Hepatocyte (in vitro differentiated cells): Measurements from ENCODE around the gene MKRN2OS. TPM values are rescaled to one million over a fixed set of nuclear protein-coding genes. Genes with fewer than 3 reads are reported as not detected.

Source experiments
- DNase-seq: peaks from one replicate; pipeline ENCODE4 v3.0.0-alpha.2; 2016; ENCODE audit warnings: low spot score
- H2AFZ ChIP-seq: fragments of 200-600 bp; sonication (generic); 2 replicates; pipeline ENCODE4 v1.6.0; 2016; ENCODE audit warnings: antibody characterized with exemption, mild to moderate bottlenecking
- H3K27ac ChIP-seq: fragments of 200-600 bp; sonication (generic); 2 replicates; pipeline ENCODE4 v1.5.1; 2016; ENCODE audit warnings: mild to moderate bottlenecking
- H3K27me3 ChIP-seq: fragments of 200-600 bp; sonication (generic); 2 replicates; pipeline ENCODE4 v1.6.1; 2016
- H3K36me3 ChIP-seq: fragments of 200-600 bp; sonication (generic); replicated peaks from 2 replicates; pipeline ENCODE4 v1.5.1; 2016; ENCODE audit warnings: low read depth; ENCODE audit not compliant: insufficient read depth
- H3K4me1 ChIP-seq: fragments of 200-600 bp; sonication (generic); 2 replicates; pipeline ENCODE4 v1.5.1; 2016; ENCODE audit warnings: mild to moderate bottlenecking, moderate library complexity; ENCODE audit not compliant: insufficient read depth
- H3K4me2 ChIP-seq: fragments of 200-600 bp; sonication (generic); 2 replicates; pipeline ENCODE4 v1.6.0; 2016
- H3K4me3 ChIP-seq: fragments of 200-600 bp; sonication (generic); 2 replicates; pipeline ENCODE4 v1.5.1; 2016; ENCODE audit warnings: mild to moderate bottlenecking
- H3K79me2 ChIP-seq: fragments of 200-600 bp; sonication (generic); 2 replicates; pipeline ENCODE4 v1.6.0; 2017; ENCODE audit warnings: mild to moderate bottlenecking
- H3K9me2 ChIP-seq: fragments of 200-600 bp; sonication (generic); replicated peaks from 2 replicates; pipeline ENCODE4 v1.6.0; 2017; ENCODE audit warnings: mild to moderate bottlenecking; ENCODE audit not compliant: insufficient read depth
- H3K9me3 ChIP-seq: fragments of 200-600 bp; sonication (generic); 2 replicates; pipeline ENCODE4 v1.5.1; 2016; ENCODE audit warnings: low read depth, mild to moderate bottlenecking
- H4K20me1 ChIP-seq: fragments of 200-600 bp; sonication (generic); 2 replicates; pipeline ENCODE4 v1.6.0; 2016; ENCODE audit warnings: mild to moderate bottlenecking; ENCODE audit not compliant: insufficient read depth, poor library complexity, severe bottlenecking
- CTCF ChIP-seq: fragments of 200-600 bp; sonication (generic); IDR thresholded peaks from 2 replicates; pipeline ENCODE4 v1.5.1; 2016; ENCODE audit warnings: antibody characterized with exemption, mild to moderate bottlenecking; ENCODE audit not compliant: poor library complexity
- EZH2 ChIP-seq: fragments of 200-600 bp; sonication (generic); IDR thresholded peaks from 2 replicates; pipeline ENCODE4 v1.6.1; 2016; ENCODE audit warnings: antibody characterized with exemption, mild to moderate bottlenecking, borderline replicate concordance
- EZH2phosphoT487 ChIP-seq: fragments of 200-600 bp; sonication (generic); IDR thresholded peaks from one replicate; pipeline ENCODE4 v1.6.1; 2018; ENCODE audit warnings: antibody characterized with exemption, mild to moderate bottlenecking, low read depth, moderate library complexity; ENCODE audit not compliant: unreplicated experiment, severe bottlenecking
- WGBS: methylation state at CpG from one replicate; pipeline ENCODE4 v1.1.6; 2016; ENCODE audit warnings: low lambda C conversion rate; ENCODE audit errors: missing lambda C conversion rate; 5-methylcytosine and 5-hydroxymethylcytosine counted together
- polyA plus RNA-seq: library from polyadenylated mRNA; unstranded; fragments of >200 nt; fragmentation: Nextera tagmentation; extraction: Ambion mirVana; gene quantifications from 2 replicates; pipeline ENCODE4 v1.2.1, GENCODE V29; 2016
- total RNA-seq: library from RNA; depleted of rRNA; stranded (reverse); fragments of >200 nt; gene quantifications from 2 replicates; pipeline ENCODE4 v1.2.3, GENCODE V29; 2014

The MKRN2OS gene
- total and polyA plus RNA-seq, 2 experiments from 2014 or later: 3.0 to 3.3 TPM

GRCh38 chr3:12513694-12514446 lies 31.4 kb downstream of the MKRN2OS start:
- no peaks in the 10 kb centered on the region for H3K79me2 ChIP-seq
- no peak for DNase-seq
- no peaks in the 10 kb centered on the region for H3K36me3 ChIP-seq
- H3K4me2 ChIP-seq: no peak overlapping the region
- no peaks in the 10 kb centered on the region for H3K9me2 ChIP-seq
- TF ChIP-seq EZH2 (no peak), EZH2phosphoT487 (no peak), CTCF (no peak)
- no peak overlapping the region for H3K27ac ChIP-seq
- H2AFZ ChIP-seq: no peak overlapping the region
- 89% methylated on average over 5 of the region's 5 CpGs for WGBS
- no peaks in the 10 kb centered on the region for H4K20me1 ChIP-seq
- H3K4me1 ChIP-seq: no peaks in the 10 kb centered on the region
- H3K27me3 ChIP-seq: no peaks in the 10 kb centered on the region
- H3K9me3 ChIP-seq: no peaks in the 10 kb centered on the region
- H3K4me3 ChIP-seq: no peak overlapping the region

GRCh38 chr3:12512534-12513118 lies 32.7 kb downstream of the MKRN2OS start:
- no peak overlapping the region for H3K4me3 ChIP-seq

GRCh38 chr3:12509466-12509865 lies 35.8 kb downstream of the MKRN2OS start:
- H3K27ac ChIP-seq: peak overlapping the region; percentile 43
- no peaks in the 10 kb centered on the region for H3K4me1 ChIP-seq
- H2AFZ ChIP-seq: no peak overlapping the region
- no peaks in the 10 kb centered on the region for H3K9me3 ChIP-seq
- TF ChIP-seq EZH2phosphoT487 (no peak), EZH2 (no peak), CTCF (no peak)
- DNase-seq: no peak
- H3K4me3 ChIP-seq: no peak overlapping the region
- H3K36me3 ChIP-seq: no peaks in the 10 kb centered on the region
- WGBS: 83% methylated on average over 3 of the region's 3 CpGs
- H3K79me2 ChIP-seq: no peaks in the 10 kb centered on the region
- no peaks in the 10 kb centered on the region for H4K20me1 ChIP-seq
- H3K9me2 ChIP-seq: no peaks in the 10 kb centered on the region
- no peak overlapping the region for H3K4me2 ChIP-seq
- H3K27me3 ChIP-seq: no peaks in the 10 kb centered on the region

More at GRCh38 chr3:12512534-12513118, 32.7 kb downstream of the MKRN2OS start:
- no peaks in the 10 kb centered on the region for H4K20me1 ChIP-seq
- no peaks in the 10 kb centered on the region for H3K4me1 ChIP-seq
- H3K79me2 ChIP-seq: no peaks in the 10 kb centered on the region
- no peaks in the 10 kb centered on the region for H3K27me3 ChIP-seq
- H3K9me3 ChIP-seq: no peaks in the 10 kb centered on the region
- WGBS: 93% methylated on average over 4 of the region's 4 CpGs
- H3K36me3 ChIP-seq: no peaks in the 10 kb centered on the region
- no peak for DNase-seq
- H3K9me2 ChIP-seq: no peaks in the 10 kb centered on the region
- H3K4me2 ChIP-seq: no peak overlapping the region
- H2AFZ ChIP-seq: no peak overlapping the region
- H3K27ac ChIP-seq: no peak overlapping the region
- TF ChIP-seq EZH2 (no peak), CTCF (no peak), EZH2phosphoT487 (no peak)
